Measurements from ENCODE around the gene PTTG2. TPM values are rescaled to one million over a fixed set of nuclear protein-coding genes. Genes with fewer than 3 reads are reported as not detected.
A peak's percentile ranks its signal among the peaks of the same experiment; 100 is the strongest.

PTTG2 gene
- total and polyA plus RNA-seq, 2 of the 13 experiments (the other 11 are each of a cell fraction or from before 2014, with no cell fraction given) = not detected

DNA sequence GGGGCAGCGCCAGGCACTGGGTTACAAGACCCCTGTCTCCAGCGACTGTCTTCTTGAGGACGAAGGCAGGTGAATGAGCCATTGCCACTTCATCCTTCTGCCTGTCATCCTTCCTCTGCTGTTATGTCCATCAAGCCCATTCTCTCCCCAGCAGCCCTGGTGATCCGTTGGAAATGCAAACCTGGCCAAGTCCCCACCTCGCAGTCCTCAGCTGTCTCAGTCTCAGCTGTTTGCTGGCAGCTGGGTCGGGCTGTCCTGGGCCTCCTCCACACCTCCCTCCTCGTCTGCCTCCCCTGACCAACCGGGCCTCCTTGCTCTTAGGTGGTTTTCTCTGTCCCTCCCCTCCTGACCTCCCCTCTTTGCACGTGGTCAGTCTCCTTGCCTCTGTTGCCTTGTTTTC is 38.0 kb downstream of the PTTG2 start (continued):
- TF ChIP-seq, protein P1, sequence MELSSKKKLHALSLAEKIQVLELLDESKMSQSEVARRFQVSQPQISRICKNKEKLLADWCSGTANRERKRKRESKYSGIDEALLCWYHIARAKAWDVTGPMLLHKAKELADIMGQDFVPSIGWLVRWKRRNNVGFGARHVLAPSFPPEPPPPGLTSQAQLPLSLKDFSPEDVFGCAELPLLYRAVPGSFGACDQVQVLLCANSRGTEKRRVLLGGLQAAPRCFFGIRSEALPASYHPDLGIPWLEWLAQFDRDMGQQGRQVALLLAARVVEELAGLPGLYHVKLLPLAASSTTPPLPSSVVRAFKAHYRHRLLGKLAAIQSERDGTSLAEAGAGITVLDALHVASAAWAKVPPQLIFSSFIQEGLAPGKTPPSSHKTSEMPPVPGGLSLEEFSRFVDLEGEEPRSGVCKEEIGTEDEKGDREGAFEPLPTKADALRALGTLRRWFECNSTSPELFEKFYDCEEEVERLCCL (CRISPR knock-in tag; IDR thresholded peaks at IDR 0.05; ENCODE audit: borderline replicate concordance) = no peak

DNA sequence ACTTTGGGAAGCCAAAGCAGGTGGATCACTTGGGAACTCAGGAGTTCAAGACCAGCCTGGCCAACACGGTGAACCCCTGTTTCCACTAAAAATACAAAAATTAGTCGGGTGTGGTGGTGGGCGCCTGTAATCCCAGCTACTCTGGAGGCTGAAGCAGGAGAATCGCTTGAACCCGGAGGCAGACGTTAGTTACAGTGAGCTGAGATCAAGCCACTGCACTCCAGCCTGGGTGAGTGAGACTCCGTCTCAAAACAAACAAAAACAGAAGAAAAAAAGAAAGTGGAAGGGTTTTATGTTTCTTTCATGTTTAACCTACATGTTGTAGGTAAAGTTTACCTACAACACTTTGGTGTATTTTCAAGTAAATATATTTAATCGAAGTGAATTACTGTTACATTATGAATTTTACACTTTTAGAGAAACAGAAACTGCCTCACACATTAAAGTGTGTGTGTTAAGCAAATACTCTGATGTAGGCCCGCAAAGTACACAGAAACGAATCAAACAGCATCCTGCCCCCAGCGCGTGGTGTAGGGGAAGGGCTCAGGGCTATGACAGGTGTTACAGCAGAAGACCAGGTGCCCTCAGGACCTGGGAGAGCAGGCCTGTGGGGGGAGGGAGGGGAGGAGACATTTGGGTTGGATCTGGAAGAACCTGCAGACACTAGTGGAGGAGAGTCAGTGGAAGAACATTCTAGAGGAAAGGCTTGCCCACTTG is 39.0 kb downstream of the PTTG2 start:
- H4K20me1 ChIP-seq (ENCODE audit: insufficient read depth, low read length) = no peaks in the 10 kb centered on the region
- no peak overlapping the region for H3K4me3 ChIP-seq (replicated peaks in 1 of 3; ENCODE audit: insufficient read depth in 1 of 3, low read depth in 2 of 3, low read length in 3 of 3)
- no peaks in the 10 kb centered on the region for H3K79me2 ChIP-seq (ENCODE audit: insufficient read depth, low read length)
- ATAC-seq (peak; percentile 55; the same call in 2 of the 3 replicates), FAIRE-seq (no peak), DNase-seq (ENCODE audit: low spot score) (no peak)
- no peaks in the 10 kb centered on the region for H3K36me3 ChIP-seq (replicated peaks in 1 of 2; ENCODE audit: control insufficient read depth in 1 of 2, insufficient read depth in 2 of 2, low read length in 2 of 2)
- H3K27ac ChIP-seq (ENCODE audit: extremely low read length, insufficient read depth, low read length) = no peak overlapping the region
- WGBS (ENCODE audit: low lambda C conversion rate) = 70% methylated on average over 12 of the region's 12 CpGs
- H3K9ac ChIP-seq (ENCODE audit: insufficient read depth, low read depth, low read length) = no peak overlapping the region
- H3K9me3 ChIP-seq (ENCODE audit: low read length) = no peaks in the 10 kb centered on the region
- BruUV-seq (replicated peaks) = no TSS peak
- H2AFZ ChIP-seq (ENCODE audit: low read length) = no peak overlapping the region
- intact Hi-C loops (cut with micrococcal nuclease; ENCODE audit: unreplicated experiment) (no loop called here), in situ Hi-C loops (cut with HindIII; ENCODE audit: extremely low pct_ligation_motif_present, low pct_unique_long_range_greater_than_20kb) (no loop called here)
- peak overlapping the region; percentile 20; the same call in 1 of the 2 replicates for H3K4me2 ChIP-seq (ENCODE audit: low read depth, low read length)
- peaks cover 20% of the 10 kb centered on the region for H3K4me1 ChIP-seq (ENCODE audit: insufficient read depth, low read length)
- ChIA-PET POLR2A (interaction anchor here (0.6 kb wide), 1 partner anchor 1077 kb away, joined by 3 read pairs; no protein-coding TSS in a partner anchor), CTCF (ENCODE audit: low intra/inter-chr PET ratio, low total read pairs) (no interaction called here)
- no peaks in the 10 kb centered on the region for H3K27me3 ChIP-seq (ENCODE audit: control insufficient read depth in 1 of 2, insufficient read depth in 2 of 2, low read length in 2 of 2)
- TF ChIP-seq ZNF530 (CRISPR knock-in tag; IDR thresholded peaks at IDR 0.05; ENCODE audit: low read depth) (no peak), ZMYM3 (CRISPR knock-in tag; IDR thresholded peaks at IDR 0.05) (0 out of 2 replicates have a peak, but pooled peaks have one; percentile 37)
- TF ChIP-seq, protein P2, sequence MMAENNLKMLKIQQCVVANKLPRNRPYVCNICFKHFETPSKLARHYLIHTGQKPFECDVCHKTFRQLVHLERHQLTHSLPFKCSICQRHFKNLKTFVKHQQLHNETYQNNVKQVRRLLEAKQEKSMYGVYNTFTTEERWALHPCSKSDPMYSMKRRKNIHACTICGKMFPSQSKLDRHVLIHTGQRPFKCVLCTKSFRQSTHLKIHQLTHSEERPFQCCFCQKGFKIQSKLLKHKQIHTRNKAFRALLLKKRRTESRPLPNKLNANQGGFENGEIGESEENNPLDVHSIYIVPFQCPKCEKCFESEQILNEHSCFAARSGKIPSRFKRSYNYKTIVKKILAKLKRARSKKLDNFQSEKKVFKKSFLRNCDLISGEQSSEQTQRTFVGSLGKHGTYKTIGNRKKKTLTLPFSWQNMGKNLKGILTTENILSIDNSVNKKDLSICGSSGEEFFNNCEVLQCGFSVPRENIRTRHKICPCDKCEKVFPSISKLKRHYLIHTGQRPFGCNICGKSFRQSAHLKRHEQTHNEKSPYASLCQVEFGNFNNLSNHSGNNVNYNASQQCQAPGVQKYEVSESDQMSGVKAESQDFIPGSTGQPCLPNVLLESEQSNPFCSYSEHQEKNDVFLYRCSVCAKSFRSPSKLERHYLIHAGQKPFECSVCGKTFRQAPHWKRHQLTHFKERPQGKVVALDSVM (CRISPR knock-in tag; IDR thresholded peaks at IDR 0.05) = peak; percentile 70; the same call in 1 of the 2 replicates
- TF ChIP-seq, protein P3, sequence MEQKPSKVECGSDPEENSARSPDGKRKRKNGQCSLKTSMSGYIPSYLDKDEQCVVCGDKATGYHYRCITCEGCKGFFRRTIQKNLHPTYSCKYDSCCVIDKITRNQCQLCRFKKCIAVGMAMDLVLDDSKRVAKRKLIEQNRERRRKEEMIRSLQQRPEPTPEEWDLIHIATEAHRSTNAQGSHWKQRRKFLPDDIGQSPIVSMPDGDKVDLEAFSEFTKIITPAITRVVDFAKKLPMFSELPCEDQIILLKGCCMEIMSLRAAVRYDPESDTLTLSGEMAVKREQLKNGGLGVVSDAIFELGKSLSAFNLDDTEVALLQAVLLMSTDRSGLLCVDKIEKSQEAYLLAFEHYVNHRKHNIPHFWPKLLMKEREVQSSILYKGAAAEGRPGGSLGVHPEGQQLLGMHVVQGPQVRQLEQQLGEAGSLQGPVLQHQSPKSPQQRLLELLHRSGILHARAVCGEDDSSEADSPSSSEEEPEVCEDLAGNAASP (CRISPR knock-in tag; IDR thresholded peaks at IDR 0.05; ENCODE audit: borderline replicate concordance) = no peak

Data from HepG2 (cell line).